IMR-90 (cell line): ENCODE data around the gene CTNNA2.
A peak's percentile ranks its signal among the peaks of the same experiment; 100 is the strongest.

Experiments used
- BHLHE40 ChIP-seq: fragments of 150-350 bp; IDR thresholded peaks from 2 replicates; pipeline ENCODE4 v1.6.1; 2016; ENCODE audit warnings: mild to moderate bottlenecking, low read depth, low read length
- CEBPB ChIP-seq: IDR thresholded peaks from 2 replicates; pipeline ENCODE4 v1.6.1; 2012; ENCODE audit warnings: low read depth, low read length, improper control_type of control experiment
- CHD1 ChIP-seq: IDR thresholded peaks from 2 replicates; pipeline ENCODE4 v1.6.1; 2012; ENCODE audit warnings: low read depth, low read length, improper control_type of control experiment
- MXI1 ChIP-seq: IDR thresholded peaks from 2 replicates; pipeline ENCODE4 v1.6.1; 2012; ENCODE audit warnings: low read depth, mild to moderate bottlenecking, low read length, moderate library complexity, borderline replicate concordance
- POLR2A ChIP-seq: IDR thresholded peaks from 2 replicates; pipeline ENCODE4 v1.6.1; 2012; ENCODE audit warnings: mild to moderate bottlenecking, low read depth, low read length
- RAD21 ChIP-seq: IDR thresholded peaks from 2 replicates; pipeline ENCODE4 v1.6.1; 2012; ENCODE audit warnings: low read length, improper control_type of control experiment
- RCOR1 ChIP-seq: IDR thresholded peaks from 2 replicates; pipeline ENCODE4 v1.6.1; 2012; ENCODE audit warnings: mild to moderate bottlenecking, low read length, improper control_type of control experiment; ENCODE audit not compliant: insufficient replicate concordance
- RFX5 ChIP-seq: IDR thresholded peaks from 2 replicates; pipeline ENCODE4 v1.8.0; 2012; ENCODE audit warnings: low read depth, mild to moderate bottlenecking, low read length, moderate library complexity
- SMC3 ChIP-seq: fragments of 150-350 bp; IDR thresholded peaks from 2 replicates; pipeline ENCODE4 v1.6.1; 2016; ENCODE audit warnings: low read depth, mild to moderate bottlenecking, antibody characterized with exemption, low read length, moderate library complexity
- TF ChIP-seq, protein P1 (sequence below): fragments of 150-350 bp; IDR thresholded peaks from 2 replicates; pipeline ENCODE4 v1.6.1; 2017; ENCODE audit warnings: mild to moderate bottlenecking, antibody characterized with exemption, low read length, low read depth
- TF ChIP-seq, protein P2 (sequence below): conservative IDR thresholded peaks from 2 replicates; pipeline ENCODE4 v1.5.1; 2012; ENCODE audit warnings: mild to moderate bottlenecking, low read depth, low read length, improper control_type of control experiment
- TF ChIP-seq, protein P3 (sequence below): fragments of 150-350 bp; IDR thresholded peaks from 2 replicates; pipeline ENCODE4 v1.6.1; 2016; ENCODE audit warnings: low read depth, mild to moderate bottlenecking, low read length, moderate library complexity, borderline replicate concordance

DNA sequence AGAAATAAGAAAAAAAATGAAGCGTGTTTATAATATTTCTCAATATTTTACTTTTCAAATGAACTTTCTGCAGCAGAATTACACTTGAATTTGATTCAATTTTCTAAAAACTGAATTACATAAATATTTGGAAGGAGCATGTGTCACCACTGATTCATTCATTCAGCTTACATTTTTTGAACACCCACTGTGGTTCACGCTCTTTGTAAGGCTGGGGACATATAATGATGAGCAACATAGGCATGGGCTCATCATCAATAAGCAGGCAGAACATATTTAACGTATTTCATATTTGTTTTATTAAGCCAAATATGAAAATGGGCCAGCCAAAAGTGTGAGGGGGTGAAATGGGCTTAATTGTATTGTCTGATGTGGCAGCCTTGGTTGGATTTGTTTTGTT, 209.1 kb downstream of the CTNNA2 start:
- TF ChIP-seq, protein P1, sequence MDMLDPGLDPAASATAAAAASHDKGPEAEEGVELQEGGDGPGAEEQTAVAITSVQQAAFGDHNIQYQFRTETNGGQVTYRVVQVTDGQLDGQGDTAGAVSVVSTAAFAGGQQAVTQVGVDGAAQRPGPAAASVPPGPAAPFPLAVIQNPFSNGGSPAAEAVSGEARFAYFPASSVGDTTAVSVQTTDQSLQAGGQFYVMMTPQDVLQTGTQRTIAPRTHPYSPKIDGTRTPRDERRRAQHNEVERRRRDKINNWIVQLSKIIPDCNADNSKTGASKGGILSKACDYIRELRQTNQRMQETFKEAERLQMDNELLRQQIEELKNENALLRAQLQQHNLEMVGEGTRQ, result no peak
- TF ChIP-seq, protein P2, sequence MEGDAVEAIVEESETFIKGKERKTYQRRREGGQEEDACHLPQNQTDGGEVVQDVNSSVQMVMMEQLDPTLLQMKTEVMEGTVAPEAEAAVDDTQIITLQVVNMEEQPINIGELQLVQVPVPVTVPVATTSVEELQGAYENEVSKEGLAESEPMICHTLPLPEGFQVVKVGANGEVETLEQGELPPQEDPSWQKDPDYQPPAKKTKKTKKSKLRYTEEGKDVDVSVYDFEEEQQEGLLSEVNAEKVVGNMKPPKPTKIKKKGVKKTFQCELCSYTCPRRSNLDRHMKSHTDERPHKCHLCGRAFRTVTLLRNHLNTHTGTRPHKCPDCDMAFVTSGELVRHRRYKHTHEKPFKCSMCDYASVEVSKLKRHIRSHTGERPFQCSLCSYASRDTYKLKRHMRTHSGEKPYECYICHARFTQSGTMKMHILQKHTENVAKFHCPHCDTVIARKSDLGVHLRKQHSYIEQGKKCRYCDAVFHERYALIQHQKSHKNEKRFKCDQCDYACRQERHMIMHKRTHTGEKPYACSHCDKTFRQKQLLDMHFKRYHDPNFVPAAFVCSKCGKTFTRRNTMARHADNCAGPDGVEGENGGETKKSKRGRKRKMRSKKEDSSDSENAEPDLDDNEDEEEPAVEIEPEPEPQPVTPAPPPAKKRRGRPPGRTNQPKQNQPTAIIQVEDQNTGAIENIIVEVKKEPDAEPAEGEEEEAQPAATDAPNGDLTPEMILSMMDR, result no peak
- TF ChIP-seq RFX5 (no peak), RAD21 (no peak), POLR2A (no peak), CEBPB (peak; percentile 37; the same call in 1 of the 2 replicates), CHD1 (no peak), RCOR1 (peak; percentile 36), MXI1 (no peak), BHLHE40 (no peak), SMC3 (no peak)
- TF ChIP-seq, protein P3, sequence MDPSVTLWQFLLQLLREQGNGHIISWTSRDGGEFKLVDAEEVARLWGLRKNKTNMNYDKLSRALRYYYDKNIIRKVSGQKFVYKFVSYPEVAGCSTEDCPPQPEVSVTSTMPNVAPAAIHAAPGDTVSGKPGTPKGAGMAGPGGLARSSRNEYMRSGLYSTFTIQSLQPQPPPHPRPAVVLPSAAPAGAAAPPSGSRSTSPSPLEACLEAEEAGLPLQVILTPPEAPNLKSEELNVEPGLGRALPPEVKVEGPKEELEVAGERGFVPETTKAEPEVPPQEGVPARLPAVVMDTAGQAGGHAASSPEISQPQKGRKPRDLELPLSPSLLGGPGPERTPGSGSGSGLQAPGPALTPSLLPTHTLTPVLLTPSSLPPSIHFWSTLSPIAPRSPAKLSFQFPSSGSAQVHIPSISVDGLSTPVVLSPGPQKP, result no peak
